Ishikawa (cell line): ENCODE data around the gene BATF2.

Experiments used
- CEBPB ChIP-seq: IDR thresholded peaks from 2 replicates; pipeline ENCODE4 v1.6.1; 2012
- CREB1 ChIP-seq: IDR thresholded peaks from 2 replicates; pipeline ENCODE4 v1.6.1; 2012; ENCODE audit warnings: low read depth
- EGR1 ChIP-seq: IDR thresholded peaks from 2 replicates; pipeline ENCODE4 v1.6.1; 2012
- EP300 ChIP-seq: IDR thresholded peaks from 2 replicates; pipeline ENCODE4 v1.6.1; 2012; ENCODE audit warnings: borderline replicate concordance
- FOXM1 ChIP-seq: IDR thresholded peaks from 2 replicates; pipeline ENCODE4 v1.6.1; 2012; ENCODE audit warnings: low read depth, borderline replicate concordance
- MAX ChIP-seq: IDR thresholded peaks from 2 replicates; pipeline ENCODE4 v1.6.1; 2012
- NFIC ChIP-seq: IDR thresholded peaks from 2 replicates; pipeline ENCODE4 v1.6.1; 2012
- RAD21 ChIP-seq: IDR thresholded peaks from 2 replicates; pipeline ENCODE4 v1.6.1; 2012; ENCODE audit warnings: low read depth
- REST ChIP-seq: IDR thresholded peaks from 2 replicates; pipeline ENCODE4 v1.6.1; 2012; ENCODE audit warnings: low read depth, mild to moderate bottlenecking
- TAF1 ChIP-seq: IDR thresholded peaks from 2 replicates; pipeline ENCODE4 v1.6.1; 2012; ENCODE audit warnings: low read depth, mild to moderate bottlenecking
- TCF12 ChIP-seq: IDR thresholded peaks from 2 replicates; pipeline ENCODE4 v1.6.1; 2012; ENCODE audit warnings: low read depth
- TEAD4 ChIP-seq: IDR thresholded peaks from 2 replicates; pipeline ENCODE4 v1.6.1; 2012
- USF1 ChIP-seq: IDR thresholded peaks from 2 replicates; pipeline ENCODE4 v1.6.1; 2012
- YY1 ChIP-seq: IDR thresholded peaks from 2 replicates; pipeline ENCODE4 v1.6.1; 2012; ENCODE audit warnings: low read depth
- ZBTB7A ChIP-seq: IDR thresholded peaks from 2 replicates; pipeline ENCODE4 v1.6.1; 2012; ENCODE audit warnings: low read depth

Gene BATF2, protein sequence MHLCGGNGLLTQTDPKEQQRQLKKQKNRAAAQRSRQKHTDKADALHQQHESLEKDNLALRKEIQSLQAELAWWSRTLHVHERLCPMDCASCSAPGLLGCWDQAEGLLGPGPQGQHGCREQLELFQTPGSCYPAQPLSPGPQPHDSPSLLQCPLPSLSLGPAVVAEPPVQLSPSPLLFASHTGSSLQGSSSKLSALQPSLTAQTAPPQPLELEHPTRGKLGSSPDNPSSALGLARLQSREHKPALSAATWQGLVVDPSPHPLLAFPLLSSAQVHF

GRCh38 chr11:64996710-64997380 lies at the start of gene BATF2:
TSS of gene BATF2 (minus strand) at chr11:64996971. CDS start at chr11:64996914, 57 bp downstream.
- TF ChIP-seq RAD21 = peak; percentile 62
- no peak for TF ChIP-seq TCF12
- TF ChIP-seq CEBPB = no peak
- TF ChIP-seq REST = peak; percentile 66
- TF ChIP-seq USF1 = peak; percentile 77
- no peak for TF ChIP-seq FOXM1

- no peak for TF ChIP-seq TAF1
- no peak for TF ChIP-seq TEAD4
- no peak for TF ChIP-seq RAD21
- TF ChIP-seq FOXM1 = no peak
- no peak for TF ChIP-seq MAX
Measured at GRCh38 chr11:65045728-65046127, 49.0 kb upstream of the BATF2 start.

DNA sequence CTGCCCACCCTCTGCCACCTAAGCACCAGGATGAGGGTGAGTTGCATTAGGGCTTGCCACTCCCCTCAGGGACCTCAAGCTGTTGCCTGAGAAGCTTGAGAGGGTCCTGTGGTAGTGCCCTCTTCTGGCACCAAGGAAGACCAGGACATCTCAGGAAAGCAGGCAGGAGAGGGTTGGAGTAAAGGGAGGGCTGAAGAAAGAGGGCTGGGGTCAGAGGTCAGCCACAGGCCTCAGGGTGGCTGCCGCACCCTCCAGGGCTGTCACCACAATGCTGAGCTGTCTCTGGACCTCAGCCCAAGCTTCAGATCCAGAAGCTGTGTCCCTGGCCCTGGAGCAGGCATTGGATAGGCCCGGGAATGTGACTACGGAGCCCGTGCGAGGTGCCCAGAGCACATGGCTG lies 48.3 kb upstream of the BATF2 start:
- TF ChIP-seq REST (no peak), TEAD4 (no peak), CREB1 (no peak), USF1 (no peak), ZBTB7A (no peak), TCF12 (no peak), RAD21 (no peak), CEBPB (no peak), TAF1 (no peak), EGR1 (no peak), YY1 (no peak), MAX (no peak), FOXM1 (no peak), EP300 (no peak), NFIC (no peak)

- no peak for TF ChIP-seq EGR1
- no peak for TF ChIP-seq NFIC
- TF ChIP-seq TAF1 = no peak
- no peak for TF ChIP-seq MAX
- no peak for TF ChIP-seq CREB1
Measured at GRCh38 chr11:65043881-65044501, 47.2 kb upstream of the BATF2 start.

- TF ChIP-seq EP300 (no peak), TEAD4 (no peak), USF1 (no peak), TCF12 (no peak), CEBPB (no peak), RAD21 (no peak), ZBTB7A (no peak), FOXM1 (no peak)
Measured at GRCh38 chr11:65042891-65043290, 46.1 kb upstream of the BATF2 start.
